ENCODE data around the gene ADAM12.

DNA sequence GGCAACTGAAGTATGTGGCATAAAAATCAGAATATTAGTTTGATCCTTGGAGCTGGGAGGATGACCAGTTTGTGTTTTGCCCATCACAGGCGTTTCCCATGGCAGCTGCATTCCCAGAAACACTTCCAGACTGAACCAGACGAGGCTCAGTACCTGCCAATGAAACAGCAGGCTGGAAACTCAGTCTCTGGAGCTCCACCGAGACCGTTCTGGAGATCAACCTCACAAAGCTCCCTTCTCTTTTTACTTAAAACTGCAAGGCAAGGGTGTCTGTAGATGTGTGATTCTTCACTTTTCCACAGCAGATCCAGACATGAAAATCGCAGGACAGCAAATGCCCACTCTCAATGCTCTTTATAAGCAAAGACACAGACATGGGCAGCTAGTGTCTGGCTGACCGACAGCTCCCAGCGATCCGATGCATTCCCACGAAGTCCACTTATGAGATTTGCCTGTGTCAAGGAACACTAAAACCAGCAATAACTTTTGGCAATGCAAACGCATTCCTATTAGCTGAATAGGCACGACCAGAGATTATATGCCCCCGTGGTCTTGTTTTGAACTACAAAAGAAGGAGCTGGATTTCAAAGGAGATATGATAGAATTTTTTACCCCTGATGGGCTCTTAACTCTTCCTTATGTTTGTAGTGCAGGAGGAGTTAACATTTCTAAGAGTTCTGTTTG, 72.6 kb downstream of the ADAM12 start:
- TF ChIP-seq, protein P1, sequence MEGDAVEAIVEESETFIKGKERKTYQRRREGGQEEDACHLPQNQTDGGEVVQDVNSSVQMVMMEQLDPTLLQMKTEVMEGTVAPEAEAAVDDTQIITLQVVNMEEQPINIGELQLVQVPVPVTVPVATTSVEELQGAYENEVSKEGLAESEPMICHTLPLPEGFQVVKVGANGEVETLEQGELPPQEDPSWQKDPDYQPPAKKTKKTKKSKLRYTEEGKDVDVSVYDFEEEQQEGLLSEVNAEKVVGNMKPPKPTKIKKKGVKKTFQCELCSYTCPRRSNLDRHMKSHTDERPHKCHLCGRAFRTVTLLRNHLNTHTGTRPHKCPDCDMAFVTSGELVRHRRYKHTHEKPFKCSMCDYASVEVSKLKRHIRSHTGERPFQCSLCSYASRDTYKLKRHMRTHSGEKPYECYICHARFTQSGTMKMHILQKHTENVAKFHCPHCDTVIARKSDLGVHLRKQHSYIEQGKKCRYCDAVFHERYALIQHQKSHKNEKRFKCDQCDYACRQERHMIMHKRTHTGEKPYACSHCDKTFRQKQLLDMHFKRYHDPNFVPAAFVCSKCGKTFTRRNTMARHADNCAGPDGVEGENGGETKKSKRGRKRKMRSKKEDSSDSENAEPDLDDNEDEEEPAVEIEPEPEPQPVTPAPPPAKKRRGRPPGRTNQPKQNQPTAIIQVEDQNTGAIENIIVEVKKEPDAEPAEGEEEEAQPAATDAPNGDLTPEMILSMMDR (IDR thresholded peaks at IDR 0.05), result no peak
- no peak for TF ChIP-seq POLR2A (IDR thresholded peaks at IDR 0.05)

Measured in sigmoid colon (tissue), 3 donors.